Measurements from ENCODE around the gene KCTD14. TPM values are rescaled to one million over a fixed set of nuclear protein-coding genes. Genes with fewer than 3 reads are reported as not detected.

The KCTD14 gene
- total RNA-seq, 4 donors from 2014 or later, result 0.19 to 5.3 (median 3.3) TPM

GRCh38 chr11:78038697-78039313 is 15.7 kb upstream of the KCTD14 start:
- WGBS, 2 donors, result 89 to 95% methylated on average over 8 of the region's 8 CpGs
- intact Hi-C loops (cut with DNase I; ENCODE audit: low total_unique reads), result no loop called here
- no peak for DNase-seq (ENCODE audit: low spot score in 2 of 2)
- H3K4me3 ChIP-seq (ENCODE audit: low read depth, poor library complexity, severe bottlenecking), result no peak overlapping the region
- no peak for TF ChIP-seq CTCF (IDR thresholded peaks at IDR 0.05)
- no peak for TF ChIP-seq POLR2A (IDR thresholded peaks at IDR 0.05)

GRCh38 chr11:78037825-78038620 is 14.9 kb upstream of the KCTD14 start:
- DNase-seq (ENCODE audit: low spot score in 2 of 2), result no peak
- 88 to 91% methylated on average over 9 of the region's 9 CpGs for WGBS, 2 donors
- intact Hi-C loops (cut with DNase I; ENCODE audit: low total_unique reads), result no loop called here
- TF ChIP-seq CTCF (IDR thresholded peaks at IDR 0.05), result no peak
- no peak for TF ChIP-seq POLR2A (IDR thresholded peaks at IDR 0.05)
- H3K4me3 ChIP-seq (ENCODE audit: low read depth, poor library complexity, severe bottlenecking), result no peak overlapping the region

- TF ChIP-seq POLR2A (IDR thresholded peaks at IDR 0.05) (no peak), CTCF (IDR thresholded peaks at IDR 0.05) (no peak)
- intact Hi-C loops (cut with DNase I; ENCODE audit: low total_unique reads), result no loop called here
- 34 to 55% methylated on average over 3 of the region's 3 CpGs for WGBS, 2 donors
- DNase-seq (ENCODE audit: low spot score in 2 of 2), result no peak
- no peak overlapping the region for H3K4me3 ChIP-seq (ENCODE audit: low read depth, poor library complexity, severe bottlenecking)
Observed at GRCh38 chr11:78037056-78037455, 14.0 kb upstream of the KCTD14 start.

- intact Hi-C loops (cut with DNase I; ENCODE audit: low total_unique reads), result no loop called here
- 86 to 88% methylated on average over 3 of the region's 3 CpGs for WGBS, 2 donors
- H3K4me3 ChIP-seq (ENCODE audit: low read depth, poor library complexity, severe bottlenecking), result no peak overlapping the region
- TF ChIP-seq POLR2A (IDR thresholded peaks at IDR 0.05) (no peak), CTCF (IDR thresholded peaks at IDR 0.05) (no peak)
- no peak for DNase-seq (ENCODE audit: low spot score in 2 of 2)
Observed at GRCh38 chr11:78036313-78036712, 13.2 kb upstream of the KCTD14 start.

GRCh38 chr11:78034623-78035022 is 11.5 kb upstream of the KCTD14 start:
- intact Hi-C loops (cut with DNase I; ENCODE audit: low total_unique reads), result no loop called here
- no peak for DNase-seq (ENCODE audit: low spot score in 2 of 2)
- no peak for TF ChIP-seq CTCF (IDR thresholded peaks at IDR 0.05)
- TF ChIP-seq POLR2A (IDR thresholded peaks at IDR 0.05), result no peak
- H3K4me3 ChIP-seq (ENCODE audit: low read depth, poor library complexity, severe bottlenecking), result no peak overlapping the region
- WGBS, 2 donors, result 63 to 70% methylated on average over 10 of the region's 10 CpGs
